Measurements from ENCODE around the gene C1R.

C1R gene

DNA sequence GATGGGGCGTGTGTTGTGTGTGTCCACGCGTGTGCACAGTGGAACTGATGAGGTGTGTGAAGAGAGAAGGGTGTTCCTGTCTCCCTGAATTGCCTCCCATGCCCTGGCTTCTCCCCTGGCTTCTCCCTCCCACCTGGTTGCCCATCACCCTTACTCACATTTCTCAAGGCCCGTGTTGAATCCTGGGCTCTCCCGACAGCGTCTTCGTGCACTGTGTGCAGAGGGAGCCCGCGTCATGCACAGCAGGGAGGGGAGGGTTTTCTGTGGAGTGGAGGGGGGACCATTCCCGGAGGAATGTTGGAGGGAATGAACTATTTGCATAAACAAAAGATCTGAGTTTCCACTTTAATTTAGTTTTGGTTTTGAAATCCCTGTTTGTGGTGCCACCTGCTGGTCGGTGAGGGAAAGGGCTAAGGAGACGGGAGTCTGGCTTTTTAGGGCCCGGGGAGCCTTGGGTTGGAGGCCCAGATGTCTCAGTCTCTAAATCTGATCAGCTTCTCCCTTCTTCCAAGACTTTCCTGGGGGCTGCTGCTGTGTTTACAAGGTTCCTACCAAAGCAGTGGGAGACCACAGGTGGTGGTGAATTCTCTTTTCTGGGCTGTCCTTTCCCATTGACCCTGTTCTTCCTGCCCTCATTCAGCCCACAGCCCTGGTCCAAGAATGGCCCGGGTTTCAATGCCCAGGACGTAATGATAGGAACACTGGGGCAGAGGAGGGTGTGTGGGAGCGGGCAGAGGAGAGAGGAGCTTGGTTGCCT is at the start of gene C1R:
Gene C1R (minus strand): TSS at position 217 of the 757 bp plus-strand sequence. CDS start 57 bp downstream, at position 160.
- DNase-seq: peak; percentile 49

DNA sequence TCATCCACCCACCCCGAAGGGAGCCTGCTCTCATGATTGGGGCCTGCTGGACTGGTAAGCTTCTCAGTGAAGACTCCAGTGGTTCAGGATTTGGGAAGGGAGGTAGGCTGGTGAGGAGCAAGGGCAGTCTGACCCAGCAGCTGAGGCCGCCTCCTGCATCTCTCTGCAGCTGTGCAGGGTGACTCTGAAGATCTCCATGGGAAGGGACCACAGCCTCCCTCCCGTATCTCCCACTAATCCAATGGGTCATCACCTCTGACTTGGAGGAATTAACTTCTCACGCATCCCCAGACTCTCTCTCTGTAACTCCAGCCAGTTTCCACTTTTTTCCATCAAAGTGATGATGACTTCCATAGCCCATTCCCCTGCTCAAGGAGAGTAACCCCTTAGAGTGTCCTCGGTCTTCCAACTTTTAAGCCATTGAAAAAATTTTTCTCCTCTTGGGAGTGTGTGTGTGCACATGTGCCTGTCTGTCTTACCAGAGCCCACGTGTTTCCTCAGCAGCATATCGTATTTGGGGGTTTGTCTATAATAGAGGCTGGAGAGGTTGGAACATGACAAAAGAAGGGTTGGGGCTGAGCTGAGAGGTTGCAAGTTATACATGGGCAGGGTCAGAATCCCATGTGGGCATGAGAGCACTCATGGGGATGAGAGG is 49.2 kb upstream of the C1R start:
- no peak for DNase-seq

DNA sequence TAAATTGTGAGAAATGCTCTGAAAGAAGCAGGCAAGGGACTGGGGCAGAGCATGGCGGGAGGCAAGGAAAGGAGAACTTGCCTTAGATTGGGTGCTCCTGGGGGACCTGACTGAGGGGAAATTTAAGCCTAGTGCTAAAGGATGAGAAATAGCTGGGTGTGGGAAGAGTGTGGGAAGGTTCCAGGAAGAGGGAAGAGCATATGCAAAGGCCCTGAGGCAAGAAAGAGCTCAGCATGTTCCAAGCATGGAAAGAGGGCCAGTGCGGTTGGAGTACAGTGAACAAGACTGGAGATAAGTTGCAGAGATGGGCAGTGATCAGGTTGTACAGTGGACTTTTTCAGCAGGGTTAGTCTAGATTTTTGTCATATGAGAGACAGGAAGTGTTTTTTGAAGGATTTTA is 47.0 kb upstream of the C1R start:
- DNase-seq: no peak

DNA sequence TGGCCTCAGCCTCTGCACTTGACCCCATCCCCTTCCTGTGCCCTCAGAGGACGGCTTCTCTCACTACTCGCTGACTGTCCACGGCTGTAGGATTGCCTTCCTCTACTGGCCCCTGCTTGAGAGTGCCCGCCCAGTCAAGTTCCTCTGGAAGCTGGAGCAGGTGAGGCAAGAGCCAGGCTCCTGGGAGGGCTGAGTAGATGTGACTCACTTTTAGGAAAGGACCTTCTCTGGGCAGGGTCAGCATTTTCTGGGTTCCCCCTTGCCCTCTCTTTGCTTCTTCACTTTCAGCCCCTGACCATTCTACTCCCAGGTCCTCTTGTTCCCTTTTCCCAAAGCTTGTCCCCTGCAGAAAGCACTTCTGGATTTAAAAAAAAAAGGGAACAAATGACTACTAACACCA is 45.7 kb upstream of the C1R start:
- no peak for DNase-seq

DNA sequence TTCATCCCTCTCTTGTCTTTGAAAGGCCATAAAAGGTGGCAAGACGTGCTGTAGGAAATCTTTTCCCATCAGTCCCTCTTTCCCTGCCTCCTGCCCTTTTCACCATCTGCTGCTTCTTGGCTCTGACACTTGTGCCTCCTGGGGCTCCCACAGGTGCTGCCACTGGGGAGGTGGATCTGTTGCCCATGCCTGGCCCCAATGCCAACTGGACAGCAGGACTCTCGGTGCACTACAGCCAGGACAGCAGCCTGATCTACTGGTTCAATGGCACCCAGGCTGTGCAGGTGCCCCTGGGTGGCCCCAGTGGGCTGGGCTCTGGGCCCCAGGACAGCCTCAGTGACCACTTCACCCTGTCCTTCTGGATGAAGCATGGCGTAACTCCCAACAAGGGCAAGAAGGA is 44.4 kb upstream of the C1R start:
- no peak for DNase-seq

DNA sequence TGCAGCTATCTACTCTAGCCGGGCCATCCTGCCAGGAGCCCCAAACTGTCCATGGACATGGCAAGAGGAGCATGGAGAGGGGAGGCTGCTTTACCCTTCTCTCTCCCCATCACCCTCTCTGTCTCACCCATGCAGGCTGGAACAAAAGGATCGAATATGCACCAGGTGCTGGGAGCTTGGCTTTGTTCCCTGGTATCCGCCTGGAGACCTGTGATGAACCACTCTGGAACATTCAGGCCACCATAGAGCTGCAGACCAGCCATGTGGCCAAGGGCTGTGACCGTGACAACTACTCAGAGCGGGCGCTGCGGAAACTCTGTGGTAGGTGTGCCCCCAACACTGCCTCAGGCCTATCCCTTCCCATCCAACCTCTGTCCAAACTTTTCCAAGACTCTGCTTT is 43.8 kb upstream of the C1R start:
- no peak for DNase-seq

DNA sequence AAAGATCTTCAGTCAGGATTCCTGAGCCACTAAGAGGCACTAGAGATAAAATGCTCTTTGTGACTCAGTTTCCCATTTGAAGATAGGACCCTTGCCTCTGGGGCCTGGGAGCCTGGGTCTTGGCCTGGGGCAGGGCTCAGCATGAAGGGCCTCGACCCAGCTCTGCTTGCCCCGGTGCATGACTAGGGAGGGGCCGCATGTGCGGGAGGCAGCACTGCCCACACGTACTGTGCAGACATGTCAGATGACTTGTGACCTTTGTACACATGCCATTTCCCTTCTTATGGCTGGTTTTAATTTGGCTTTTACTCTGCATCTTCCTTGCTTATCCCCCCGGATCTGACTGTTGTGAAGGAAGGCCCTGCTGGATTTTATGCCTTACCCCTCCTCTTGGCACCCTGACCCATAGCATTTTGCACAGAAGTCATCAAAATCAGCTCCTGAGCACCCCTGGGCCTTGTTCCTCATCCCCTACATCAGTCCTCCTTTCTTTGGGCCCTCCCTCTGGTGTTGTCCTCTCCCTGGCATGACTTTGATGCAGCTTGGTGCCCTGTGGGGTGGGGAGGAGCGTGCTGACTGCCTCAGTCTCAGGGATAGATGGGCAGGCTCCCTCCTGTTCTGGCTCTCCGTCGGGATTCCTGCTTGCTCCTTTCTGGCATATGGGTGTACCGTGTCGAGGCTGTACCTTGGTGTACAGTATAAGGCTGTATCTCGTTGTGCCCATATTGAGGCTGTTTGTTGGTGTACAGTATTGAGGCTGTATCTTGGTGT is 42.3 kb upstream of the C1R start:
- no peak for DNase-seq

DNA sequence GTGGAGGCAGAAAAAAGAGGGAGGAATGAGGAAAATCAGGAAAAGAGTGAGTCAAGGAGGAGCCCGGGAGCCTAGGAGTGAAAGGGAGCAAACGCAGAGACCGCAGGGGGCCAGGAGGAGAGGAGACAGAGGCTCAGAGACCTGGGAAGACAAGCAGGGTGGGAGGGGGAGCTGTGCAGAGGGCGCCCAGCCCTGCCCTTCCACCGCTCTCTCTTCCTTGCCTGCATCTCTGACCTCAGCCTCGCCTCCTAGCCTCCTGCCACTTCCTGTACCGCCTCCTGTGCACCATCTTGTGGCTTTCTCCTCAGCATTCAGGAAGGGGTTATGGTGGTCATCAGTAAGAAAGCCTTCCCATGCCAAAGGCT is 39.2 kb upstream of the C1R start:
- DNase-seq: no peak

DNA sequence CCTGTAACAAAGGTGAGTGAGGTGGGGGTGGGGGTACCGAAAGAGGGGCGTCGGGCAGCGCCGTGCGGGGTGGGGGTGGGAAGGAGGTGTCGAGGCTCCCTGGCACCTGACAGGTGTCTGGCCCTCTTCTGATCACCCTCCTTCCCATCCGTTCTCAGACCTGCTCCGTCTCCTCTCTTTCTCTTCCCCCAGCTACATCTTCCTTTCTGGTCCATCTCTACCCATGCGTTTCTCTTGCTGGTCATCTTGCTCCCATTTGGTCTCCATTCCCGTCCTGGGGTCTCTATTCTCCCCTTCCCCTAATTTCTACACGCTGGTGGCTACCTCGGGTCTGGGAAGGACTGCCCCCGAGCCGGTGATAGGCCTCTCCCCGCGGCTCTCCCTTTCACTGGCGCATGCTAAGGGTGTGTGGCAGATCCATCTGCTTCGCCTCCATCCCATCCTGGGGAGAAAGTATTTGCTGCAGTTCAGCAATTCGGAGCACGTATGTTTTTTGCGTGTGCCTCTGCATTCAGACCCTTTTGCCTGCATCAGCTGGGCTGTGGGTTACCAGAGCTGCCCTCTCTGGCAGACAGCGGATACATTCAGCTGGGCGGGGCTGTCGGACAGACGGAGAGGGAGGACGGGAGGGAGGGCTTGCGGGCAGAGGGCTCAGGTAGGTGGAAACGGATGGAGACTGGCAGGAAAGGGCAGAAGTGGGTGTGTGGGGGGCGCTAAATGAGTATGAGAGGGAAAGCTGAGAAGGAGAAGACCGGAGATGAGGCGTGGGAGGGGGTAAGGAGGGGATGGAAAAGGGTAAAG is 38.7 kb upstream of the C1R start:
- peak; percentile 65 for DNase-seq

DNA sequence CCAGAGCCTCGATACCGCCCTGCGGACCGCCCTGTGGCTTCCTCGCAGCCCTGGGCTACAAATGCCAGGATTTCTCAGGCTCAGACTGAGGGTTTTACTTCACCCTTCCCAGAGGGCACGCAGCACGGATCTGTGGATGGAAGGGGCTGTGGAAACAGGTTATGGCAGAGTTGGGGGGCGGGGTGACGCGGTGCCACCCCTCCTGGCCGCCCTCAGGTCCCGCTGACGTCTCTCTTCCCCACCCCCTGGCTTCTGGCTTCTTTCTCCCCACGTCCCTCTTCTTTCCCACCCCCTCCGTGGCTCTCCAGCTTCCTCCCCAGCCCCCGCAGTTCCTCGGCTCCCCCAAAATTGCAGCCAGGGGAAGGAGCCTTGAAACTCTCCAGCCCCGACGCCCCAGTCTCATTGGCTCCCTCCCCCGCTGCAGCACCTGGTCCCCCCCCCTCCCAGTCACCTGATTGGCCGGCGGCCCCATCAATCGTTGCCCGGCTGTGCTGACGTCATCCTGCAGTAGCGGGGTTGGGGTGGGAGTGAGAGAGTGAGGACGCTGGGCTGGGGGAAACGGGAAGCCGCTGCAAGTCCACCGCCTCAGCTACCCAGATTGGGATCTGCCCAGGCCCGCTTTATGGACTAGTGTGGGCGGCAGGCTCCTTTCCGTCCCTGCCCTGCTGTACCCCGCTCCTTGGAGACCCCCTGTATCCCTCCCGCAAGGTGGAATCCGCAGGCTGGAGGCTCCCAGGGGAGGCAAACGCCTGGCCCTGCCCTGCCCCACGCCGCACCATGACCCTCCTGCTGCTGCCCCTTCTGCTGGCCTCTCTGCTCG is 37.8 kb upstream of the C1R start, which contains the start of gene CLSTN3:
Gene CLSTN3 (plus strand): TSS at position 500 of the 820 bp plus-strand sequence. CDS start 278 bp downstream, at position 778.
- peak; percentile 87 for DNase-seq

DNA sequence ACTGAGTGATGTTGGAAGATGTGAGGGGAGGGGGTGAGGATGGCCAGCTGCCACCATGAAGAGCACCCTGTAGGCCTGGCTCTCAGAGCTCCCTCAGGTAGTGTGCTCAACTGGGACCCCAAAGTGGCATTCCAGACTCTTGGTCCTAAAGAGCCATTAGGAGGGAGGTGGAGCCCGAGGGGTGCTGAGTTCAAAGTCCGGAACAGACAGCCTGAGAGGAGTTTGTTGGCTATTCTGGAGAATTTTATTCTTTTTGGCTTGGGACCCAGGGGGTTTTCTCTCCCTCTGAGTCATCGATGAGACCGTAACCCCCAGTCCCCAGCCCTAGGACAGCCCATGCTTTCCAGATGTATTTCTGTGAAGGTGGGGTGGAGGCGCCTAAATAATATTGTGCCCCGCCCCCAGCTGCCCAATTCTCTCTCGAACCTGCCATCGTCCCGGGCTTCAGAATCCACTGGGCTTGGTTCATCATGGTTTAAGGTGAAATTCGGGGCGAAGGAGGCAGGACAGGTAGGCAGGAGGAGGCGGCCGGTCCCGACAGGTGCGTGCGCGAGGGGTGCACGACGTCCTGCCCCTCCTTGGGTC is 37.1 kb upstream of the C1R start:
- DNase-seq: no peak

DNA sequence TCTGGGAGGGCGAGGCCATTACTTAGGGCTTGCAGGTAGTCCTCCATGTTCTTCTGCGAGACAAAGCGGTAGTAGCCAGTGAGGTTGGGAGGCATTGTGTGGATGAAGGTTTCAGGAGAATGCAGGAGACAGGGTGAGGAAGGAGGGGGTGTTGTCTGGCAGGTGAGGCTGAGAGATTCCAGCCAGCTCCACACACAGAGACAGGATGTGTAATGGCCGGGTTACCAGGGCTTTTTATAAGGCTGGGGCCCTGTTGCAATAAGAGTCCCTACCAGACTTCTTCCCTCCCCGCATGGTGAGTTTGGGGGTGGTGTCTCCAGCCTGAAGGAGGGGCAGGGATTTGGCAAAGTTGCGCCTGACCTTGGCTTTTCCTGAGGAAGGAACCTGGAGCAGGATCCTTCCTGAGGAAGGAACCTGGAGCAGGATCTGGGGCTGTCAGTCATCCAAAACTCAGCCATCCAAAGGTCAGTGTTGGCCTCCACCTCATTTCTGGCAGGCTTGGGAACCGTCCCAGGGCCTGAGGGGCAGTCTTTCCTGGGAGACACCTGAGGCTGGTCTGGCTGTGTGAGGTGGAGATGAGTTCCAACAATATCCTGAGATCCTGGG is 36.5 kb upstream of the C1R start, which contains the start of gene RBP5:
Gene RBP5 (minus strand): TSS at position 209 of the 606 bp plus-strand sequence. CDS start 114 bp downstream, at position 95.
- no peak for DNase-seq

DNA sequence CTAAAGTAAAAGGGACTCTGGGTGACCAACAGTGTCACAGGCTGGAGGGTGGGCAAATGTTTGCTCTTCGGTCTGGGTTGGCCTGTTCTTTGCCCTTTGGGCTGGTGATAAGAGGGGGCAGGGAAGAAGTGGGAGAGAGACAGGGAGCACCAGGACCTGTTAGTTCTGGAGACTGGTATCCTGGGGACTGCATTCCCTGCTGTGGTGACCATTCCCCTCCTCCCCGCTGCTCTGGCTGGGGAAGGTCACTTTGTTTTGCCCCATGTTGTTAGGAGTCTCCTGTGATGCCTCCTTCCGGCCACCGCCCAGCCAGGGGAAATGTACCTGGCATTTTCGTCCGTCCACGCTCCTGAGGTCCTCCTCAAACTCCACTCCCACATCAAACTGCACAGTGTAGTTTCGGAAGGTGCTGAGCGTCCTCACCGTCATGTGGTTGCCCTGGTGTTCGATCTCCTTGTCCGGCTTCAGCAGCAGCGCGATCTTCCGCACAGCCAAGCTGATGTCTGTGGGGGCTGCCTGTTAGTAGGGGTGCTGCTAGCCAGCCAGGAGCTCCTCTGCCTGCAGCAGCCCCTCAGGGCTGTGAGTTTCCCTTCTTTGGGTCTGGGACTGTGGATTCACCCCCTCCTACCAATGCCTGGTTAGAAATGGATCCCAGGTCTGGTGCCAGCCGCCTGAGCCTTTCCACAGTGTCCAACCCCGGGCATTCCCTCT is 35.8 kb upstream of the C1R start:
- no peak for DNase-seq

DNA sequence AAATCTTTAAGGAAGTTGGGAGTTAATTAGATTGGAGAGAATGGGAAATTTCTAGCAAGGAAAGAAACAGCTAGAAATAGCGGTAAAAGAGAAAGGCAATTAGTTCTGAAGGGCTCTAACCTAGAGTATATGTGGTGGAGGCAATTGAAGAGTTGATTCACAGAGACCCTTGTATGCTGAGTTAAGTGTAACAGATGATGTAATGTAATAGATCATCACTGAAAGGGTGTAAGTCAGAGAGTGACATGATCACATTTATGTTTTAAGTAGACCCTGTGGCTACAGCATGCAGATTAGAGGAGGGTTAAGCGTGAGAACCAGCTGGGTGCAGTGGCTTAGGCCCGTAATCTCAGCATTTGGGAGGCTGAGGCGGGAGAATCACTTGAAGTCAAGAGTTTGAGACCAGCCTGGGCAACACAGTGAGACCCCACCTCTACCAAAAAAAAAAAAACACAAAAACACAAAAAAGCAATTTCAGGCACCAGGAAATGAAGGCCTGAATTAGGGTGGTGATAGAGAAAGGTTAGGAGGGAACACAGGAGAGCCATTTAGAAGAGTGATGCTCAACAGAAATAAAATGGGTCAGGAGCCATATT is 33.5 kb upstream of the C1R start:
- no peak for DNase-seq

DNA sequence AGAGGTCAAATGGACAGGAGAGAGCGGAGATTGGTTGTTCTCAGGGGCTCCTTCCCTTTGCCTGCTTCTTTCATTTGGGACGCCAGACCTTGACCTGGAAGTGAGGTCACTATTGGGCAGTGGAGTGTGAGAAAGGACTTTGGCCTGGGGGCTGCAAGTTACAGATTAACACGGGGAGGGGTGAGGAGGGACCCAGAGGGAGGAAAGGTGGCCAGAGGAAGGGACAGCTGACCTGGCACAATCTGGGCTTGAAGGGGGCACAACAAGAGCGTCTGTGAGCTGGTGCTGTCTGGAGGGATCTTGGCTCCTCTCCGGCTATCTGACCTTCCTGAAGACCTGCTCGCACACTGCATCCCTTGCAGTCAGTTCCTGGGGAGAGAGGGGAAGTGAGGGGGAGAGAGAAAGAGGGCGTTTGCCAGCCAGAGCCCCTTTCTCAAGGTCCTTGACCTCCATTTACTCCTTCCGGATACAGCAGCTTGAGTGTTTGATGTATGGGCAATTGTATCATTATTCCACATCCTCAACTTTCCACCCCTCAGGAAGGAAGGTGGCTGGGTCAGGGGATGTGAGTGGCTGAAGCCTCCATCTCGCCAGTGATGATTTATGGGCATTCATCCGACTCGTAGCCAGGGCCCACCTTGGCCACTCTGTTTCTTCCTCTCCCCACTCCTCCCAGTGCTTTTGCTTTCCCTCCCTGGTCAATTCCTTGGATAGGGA is 31.7 kb upstream of the C1R start:
- no peak for DNase-seq

DNA sequence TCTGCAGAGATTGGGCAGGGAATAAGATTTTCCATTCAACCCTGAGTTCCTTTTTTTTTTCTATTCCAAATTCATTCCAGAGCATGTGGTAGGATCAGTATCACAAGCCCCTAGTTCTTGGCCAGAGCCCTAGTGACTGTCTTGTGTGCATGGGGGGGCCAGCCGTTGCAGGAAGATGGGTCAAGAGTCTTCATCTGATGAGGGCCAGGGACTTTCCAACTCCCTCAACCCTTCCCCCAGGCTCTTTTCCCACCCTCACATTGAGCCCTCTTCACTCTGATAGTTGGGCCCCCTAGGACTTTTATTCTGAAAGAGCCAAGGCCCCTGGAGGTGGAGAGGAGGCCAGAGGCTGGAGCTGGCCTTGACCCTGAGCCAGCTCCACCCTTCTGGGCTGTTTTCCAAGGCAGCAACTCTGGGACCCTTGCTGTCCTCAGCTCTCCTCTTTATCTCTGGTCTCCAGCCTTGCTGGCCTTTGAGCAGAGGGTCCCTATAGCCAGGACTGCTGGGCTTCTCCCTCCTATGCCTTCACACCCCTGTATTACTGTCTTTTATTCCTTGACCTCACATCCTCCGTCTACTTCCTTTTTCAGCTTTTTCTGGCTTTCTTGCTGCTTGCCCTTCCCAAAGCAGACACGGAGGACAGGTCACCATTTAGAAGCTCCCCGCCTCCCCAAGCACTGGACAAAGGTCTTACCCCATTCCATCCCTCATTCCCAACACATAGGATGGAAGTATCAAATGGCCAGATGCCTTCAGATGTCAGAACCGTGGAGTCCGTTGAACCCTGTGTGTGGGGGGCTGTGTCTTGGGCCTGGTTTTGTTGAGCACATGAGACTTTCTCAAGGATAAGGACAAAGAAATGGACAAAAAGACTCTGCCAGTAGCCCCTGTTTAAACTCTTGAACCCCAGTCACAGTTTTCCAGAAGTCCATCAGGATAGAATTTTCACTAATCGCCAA is 30.8 kb upstream of the C1R start:
- no peak for DNase-seq

DNA sequence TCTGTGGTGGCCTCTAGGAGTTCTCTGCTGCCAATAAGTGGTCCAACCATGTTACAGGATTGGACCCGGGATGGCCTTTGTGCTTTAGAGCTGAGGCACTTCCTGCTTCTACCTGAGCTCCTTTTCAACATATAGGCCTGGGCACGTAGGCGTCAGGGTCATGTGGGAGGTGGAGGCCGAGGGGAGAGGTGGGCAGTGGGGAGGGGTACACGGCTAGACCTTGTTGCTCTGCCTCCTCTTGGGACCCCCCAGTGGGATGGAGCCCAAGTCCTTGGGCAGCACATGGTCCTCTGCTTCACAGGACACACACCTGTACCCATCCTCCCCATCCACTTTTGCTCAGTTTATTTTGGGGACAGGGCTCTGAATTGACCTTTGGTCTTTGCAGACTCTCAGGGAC is 29.1 kb upstream of the C1R start:
- DNase-seq: no peak

DNA sequence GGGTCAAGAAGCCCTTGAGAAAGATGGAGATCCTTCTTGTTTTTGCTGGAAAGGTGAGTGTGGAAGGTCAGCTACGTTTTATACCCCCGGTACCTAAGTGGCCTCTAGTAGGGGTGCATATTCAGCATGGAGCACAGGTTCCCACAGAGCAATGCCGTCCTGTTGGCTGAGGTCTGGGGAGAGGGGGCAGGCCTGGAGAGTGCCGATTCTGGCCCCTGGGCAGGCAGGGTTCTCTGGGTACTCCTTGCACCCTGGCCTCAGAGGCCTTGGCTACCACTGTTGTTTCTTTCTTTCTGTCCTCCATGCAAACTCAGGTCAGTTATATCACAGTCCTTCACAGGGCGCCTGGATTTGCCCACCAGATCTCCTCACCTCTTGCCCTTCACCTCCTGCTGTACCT is 27.9 kb upstream of the C1R start:
- DNase-seq: no peak
